ENCODE measurements around the gene MACC1. TPM values are rescaled to one million over a fixed set of nuclear protein-coding genes. Genes with fewer than 3 reads are reported as not detected.

MACC1 gene
- total RNA-seq, 1 experiment from 2014 or later, result 0.24 TPM

Other genes with a start within 250 kb of the MACC1 start
- 18.9 and 19.7 TPM in 2 replicates for gene ITGB8, start 113.5 kb upstream of the MACC1 start, total RNA-seq (2014; rRNA removed; shearing (Covaris generic))

Measured in RPMI7951 (cell line).